ENCODE results near the gene MFSD12.

MFSD12 gene

GRCh38 chr19:3601021-3601420 is 43.6 kb upstream of the MFSD12 start:
- no peak overlapping the region for H3K9ac ChIP-seq
- H3K27ac ChIP-seq: no peak overlapping the region
- no peak overlapping the region for H3K4me3 ChIP-seq
- H4K20me1 ChIP-seq: peaks cover 2% of the 10 kb centered on the region; the same call in 1 of the 2 replicates
- TF ChIP-seq Cebpa-rat (IDR thresholded peaks at IDR 0.05): no peak
- H3K9me3 ChIP-seq: 0 out of 2 replicates have a peak, but pooled peaks cover 5% of the 10 kb centered on the region
- H3K36me3 ChIP-seq: no peaks in the 10 kb centered on the region
- H3K4me2 ChIP-seq: no peak overlapping the region
- H3K27me3 ChIP-seq: peaks cover 8% of the 10 kb centered on the region
- H3K4me1 ChIP-seq: peaks cover 49% of the 10 kb centered on the region

GRCh38 chr19:3599776-3600187 is 42.4 kb upstream of the MFSD12 start:
- 0 out of 2 replicates have a peak, but pooled peaks cover 5% of the 10 kb centered on the region for H3K9me3 ChIP-seq
- H3K9ac ChIP-seq: no peak overlapping the region
- H3K4me2 ChIP-seq: no peak overlapping the region

GRCh38 chr19:3595521-3596061 is 38.2 kb upstream of the MFSD12 start:
- Histone ChIP-seq H3K9ac (no peak overlapping the region), H3K36me3 (no peaks in the 10 kb centered on the region), H3K4me3 (no peak overlapping the region), H3K27ac (no peak overlapping the region), H3K9me3 (peaks cover 25% of the 10 kb centered on the region), H4K20me1 (no peaks in the 10 kb centered on the region), H3K4me1 (peaks cover 9% of the 10 kb centered on the region), H3K27me3 (peaks cover 21% of the 10 kb centered on the region; the same call in 1 of the 2 replicates), H3K4me2 (no peak overlapping the region)
- TF ChIP-seq Cebpa-rat (IDR thresholded peaks at IDR 0.05): no peak

More at GRCh38 chr19:3599776-3600187, 42.4 kb upstream of the MFSD12 start:
- H3K4me1 ChIP-seq: peaks cover 36% of the 10 kb centered on the region
- no peak for TF ChIP-seq Cebpa-rat (IDR thresholded peaks at IDR 0.05)
- H3K4me3 ChIP-seq: no peak overlapping the region
- H3K36me3 ChIP-seq: no peaks in the 10 kb centered on the region
- no peaks in the 10 kb centered on the region for H4K20me1 ChIP-seq
- no peak overlapping the region for H3K27ac ChIP-seq
- 0 out of 2 replicates have a peak, but pooled peaks cover 3% of the 10 kb centered on the region for H3K27me3 ChIP-seq

GRCh38 chr19:3593156-3593555 is 35.8 kb upstream of the MFSD12 start:
- Histone ChIP-seq H3K9me3 (peaks cover 28% of the 10 kb centered on the region), H3K36me3 (no peaks in the 10 kb centered on the region), H3K27me3 (peaks cover 21% of the 10 kb centered on the region; the same call in 1 of the 2 replicates), H3K4me1 (no peaks in the 10 kb centered on the region), H3K27ac (no peak overlapping the region), H3K4me3 (no peak overlapping the region), H3K4me2 (no peak overlapping the region), H3K9ac (no peak overlapping the region), H4K20me1 (no peaks in the 10 kb centered on the region)
- TF ChIP-seq Cebpa-rat (IDR thresholded peaks at IDR 0.05): no peak

GRCh38 chr19:3591876-3592613 is 34.7 kb upstream of the MFSD12 start:
- Histone ChIP-seq H3K9me3 (peaks cover 28% of the 10 kb centered on the region), H3K27me3 (peaks cover 28% of the 10 kb centered on the region; the same call in 1 of the 2 replicates), H3K4me3 (no peak overlapping the region), H3K9ac (no peak overlapping the region), H3K4me1 (no peaks in the 10 kb centered on the region), H4K20me1 (no peaks in the 10 kb centered on the region), H3K4me2 (no peak overlapping the region), H3K36me3 (no peaks in the 10 kb centered on the region), H3K27ac (no peak overlapping the region)
- no peak for TF ChIP-seq Cebpa-rat (IDR thresholded peaks at IDR 0.05)

- H3K36me3 ChIP-seq: no peaks in the 10 kb centered on the region
- no peak overlapping the region for H3K4me2 ChIP-seq
- peaks cover 37% of the 10 kb centered on the region for H3K27me3 ChIP-seq
- peaks cover 28% of the 10 kb centered on the region for H3K9me3 ChIP-seq
- no peak overlapping the region for H3K27ac ChIP-seq
- no peaks in the 10 kb centered on the region for H4K20me1 ChIP-seq
- no peak overlapping the region for H3K9ac ChIP-seq
- no peak for TF ChIP-seq Cebpa-rat (IDR thresholded peaks at IDR 0.05)
- peaks cover 1% of the 10 kb centered on the region for H3K4me1 ChIP-seq
- no peak overlapping the region for H3K4me3 ChIP-seq
Measured at GRCh38 chr19:3590991-3591659, 33.7 kb upstream of the MFSD12 start.

GRCh38 chr19:3589949-3590348 is 32.6 kb upstream of the MFSD12 start:
- Histone ChIP-seq H4K20me1 (no peaks in the 10 kb centered on the region), H3K9ac (no peak overlapping the region), H3K4me2 (no peak overlapping the region), H3K27me3 (peaks cover 46% of the 10 kb centered on the region), H3K4me3 (no peak overlapping the region), H3K9me3 (peaks cover 28% of the 10 kb centered on the region), H3K27ac (no peak overlapping the region), H3K36me3 (no peaks in the 10 kb centered on the region), H3K4me1 (peaks cover 12% of the 10 kb centered on the region)
- no peak for TF ChIP-seq Cebpa-rat (IDR thresholded peaks at IDR 0.05)

GRCh38 chr19:3589439-3589838 is 32.1 kb upstream of the MFSD12 start:
- peaks cover 48% of the 10 kb centered on the region for H3K27me3 ChIP-seq
- H3K9ac ChIP-seq: no peak overlapping the region
- no peak overlapping the region for H3K4me2 ChIP-seq
- H3K36me3 ChIP-seq: no peaks in the 10 kb centered on the region
- H3K9me3 ChIP-seq: peaks cover 28% of the 10 kb centered on the region
- H3K27ac ChIP-seq: no peak overlapping the region
- no peak for TF ChIP-seq Cebpa-rat (IDR thresholded peaks at IDR 0.05)
- no peak overlapping the region for H3K4me3 ChIP-seq
- H3K4me1 ChIP-seq: peaks cover 12% of the 10 kb centered on the region
- no peaks in the 10 kb centered on the region for H4K20me1 ChIP-seq

- Histone ChIP-seq H4K20me1 (no peaks in the 10 kb centered on the region), H3K27me3 (peaks cover 42% of the 10 kb centered on the region), H3K4me2 (no peak overlapping the region), H3K9ac (no peak overlapping the region), H3K36me3 (no peaks in the 10 kb centered on the region), H3K4me3 (no peak overlapping the region), H3K27ac (no peak overlapping the region), H3K9me3 (peaks cover 21% of the 10 kb centered on the region), H3K4me1 (peaks cover 12% of the 10 kb centered on the region)
- no peak for TF ChIP-seq Cebpa-rat (IDR thresholded peaks at IDR 0.05)
Measured at GRCh38 chr19:3586707-3587346, 29.4 kb upstream of the MFSD12 start.

Data from BLaER1 (cell line).